ENCODE results near the gene MYO1E. TPM values are rescaled to one million over a fixed set of nuclear protein-coding genes. Genes with fewer than 3 reads are reported as not detected.

Gene MYO1E
- total RNA-seq, 4 donors from 2014 or later = 55.7 to 147 (median 68.5) TPM

GRCh38 chr15:59385171-59385570 is 12.5 kb upstream of the MYO1E start:
- no peak for TF ChIP-seq EP300 (IDR thresholded peaks at IDR 0.05)
- no peak for TF ChIP-seq POLR2A (IDR thresholded peaks at IDR 0.05)
- TF ChIP-seq CTCF (IDR thresholded peaks at IDR 0.05) = no peak
- no peak for DNase-seq (ENCODE audit: low spot score in 2 of 2)
- peaks cover 0 to 3% (median 0%) of the 10 kb centered on the region in 4 donors for H3K4me1 ChIP-seq
- WGBS, 2 donors = 76 to 77% methylated on average over 4 of the region's 4 CpGs
- H3K27me3 ChIP-seq = no peaks in the 10 kb centered on the region
- no peak overlapping the region for H3K4me3 ChIP-seq
- H3K36me3 ChIP-seq = no peaks in the 10 kb centered on the region
- H3K27ac ChIP-seq = no peak overlapping the region
- no peaks in the 10 kb centered on the region for H3K9me3 ChIP-seq

GRCh38 chr15:59384507-59384906 is 11.8 kb upstream of the MYO1E start:
- no peaks in the 10 kb centered on the region for H3K9me3 ChIP-seq
- peaks cover 0 to 3% (median 0%) of the 10 kb centered on the region in 4 donors for H3K4me1 ChIP-seq
- 93 to 97% methylated on average over 3 of the region's 3 CpGs for WGBS, 2 donors
- H3K4me3 ChIP-seq = no peak overlapping the region
- TF ChIP-seq POLR2A (IDR thresholded peaks at IDR 0.05) (no peak), CTCF (IDR thresholded peaks at IDR 0.05) (no peak), EP300 (IDR thresholded peaks at IDR 0.05) (no peak)
- DNase-seq (ENCODE audit: low spot score in 2 of 2) = no peak
- H3K27ac ChIP-seq = no peak overlapping the region
- H3K36me3 ChIP-seq = no peaks in the 10 kb centered on the region
- no peaks in the 10 kb centered on the region for H3K27me3 ChIP-seq

GRCh38 chr15:59380902-59381610 is 8.4 kb upstream of the MYO1E start:
- TF ChIP-seq CTCF (IDR thresholded peaks at IDR 0.05) (no peak), POLR2A (IDR thresholded peaks at IDR 0.05) (no peak), EP300 (IDR thresholded peaks at IDR 0.05) (no peak)

GRCh38 chr15:59379531-59379930 is 6.9 kb upstream of the MYO1E start:
- no peak for TF ChIP-seq CTCF (IDR thresholded peaks at IDR 0.05)
- no peak for TF ChIP-seq POLR2A (IDR thresholded peaks at IDR 0.05)
- TF ChIP-seq EP300 (IDR thresholded peaks at IDR 0.05) = no peak
- H3K4me1 ChIP-seq = no peaks in the 10 kb centered on the region
- no peaks in the 10 kb centered on the region for H3K27me3 ChIP-seq
- no peak overlapping the region for H3K4me3 ChIP-seq
- no peak overlapping the region for H3K27ac ChIP-seq
- DNase-seq (ENCODE audit: low spot score in 2 of 2) = no peak
- no peaks in the 10 kb centered on the region for H3K9me3 ChIP-seq
- WGBS, 2 donors = 83 to 91% methylated on average over 1 of the region's 1 CpG
- no peaks in the 10 kb centered on the region for H3K36me3 ChIP-seq

More at GRCh38 chr15:59380902-59381610, 8.4 kb upstream of the MYO1E start:
- Histone ChIP-seq H3K4me3 (no peak overlapping the region), H3K27ac (no peak overlapping the region), H3K9me3 (no peaks in the 10 kb centered on the region), H3K27me3 (no peaks in the 10 kb centered on the region), H3K36me3 (no peaks in the 10 kb centered on the region), H3K4me1 (no peaks in the 10 kb centered on the region)
- DNase-seq (ENCODE audit: low spot score in 2 of 2) = no peak
- 58 to 66% methylated on average over 7 of the region's 7 CpGs for WGBS, 2 donors

GRCh38 chr15:59378855-59379254 is 6.2 kb upstream of the MYO1E start:
- Histone ChIP-seq H3K4me3 (no peak overlapping the region), H3K27ac (no peak overlapping the region), H3K36me3 (no peaks in the 10 kb centered on the region), H3K4me1 (peaks cover 0 to 3% (median 0%) of the 10 kb centered on the region in 4 donors), H3K27me3 (no peaks in the 10 kb centered on the region), H3K9me3 (no peaks in the 10 kb centered on the region)
- DNase-seq (ENCODE audit: low spot score in 2 of 2) = no peak
- TF ChIP-seq CTCF (IDR thresholded peaks at IDR 0.05) (no peak), EP300 (IDR thresholded peaks at IDR 0.05) (no peak), POLR2A (IDR thresholded peaks at IDR 0.05) (no peak)
